NCI-H128 (cell line): Measurements from ENCODE around the gene SAFB2.

ENCODE experiments used
- DNase-seq: peaks from one replicate; lab custom pipeline; 2025; ENCODE audit not compliant: unreplicated experiment; lab: John Stamatoyannopoulos, UW

Gene SAFB2

GRCh38 chr19:5622465-5623396 is at the start of gene SAFB2, which contains the start of gene SAFB:
Gene SAFB2 (minus strand): TSS chr19:5622776. CDS start chr19:5622715, 61 bp downstream.
Gene SAFB (plus strand): TSS chr19:5623083. CDS start chr19:5623206, 123 bp downstream.
- DNase-seq: peak; percentile 99

- no peak for DNase-seq
Observed at GRCh38 chr19:5671600-5671999, 49.0 kb upstream of the SAFB2 start.

- DNase-seq: no peak
Observed at GRCh38 chr19:5669212-5669611, 46.6 kb upstream of the SAFB2 start.

GRCh38 chr19:5667751-5668271 is 45.2 kb upstream of the SAFB2 start:
- no peak for DNase-seq

GRCh38 chr19:5666921-5667610 is 44.5 kb upstream of the SAFB2 start:
- no peak for DNase-seq

GRCh38 chr19:5665781-5666513 is 43.4 kb upstream of the SAFB2 start:
- no peak for DNase-seq

- DNase-seq: no peak
Observed at GRCh38 chr19:5664515-5664914, 41.9 kb upstream of the SAFB2 start.

GRCh38 chr19:5663904-5664303 is 41.3 kb upstream of the SAFB2 start:
- no peak for DNase-seq

- no peak for DNase-seq
Observed at GRCh38 chr19:5661483-5661882, 38.9 kb upstream of the SAFB2 start.

- DNase-seq: no peak
Observed at GRCh38 chr19:5655412-5655811, 32.8 kb upstream of the SAFB2 start.

GRCh38 chr19:5654931-5655330 is 32.4 kb upstream of the SAFB2 start:
- DNase-seq: no peak

- DNase-seq: no peak
Observed at GRCh38 chr19:5652261-5652660, 29.7 kb upstream of the SAFB2 start.

GRCh38 chr19:5651361-5651760 is 28.8 kb upstream of the SAFB2 start:
- no peak for DNase-seq

GRCh38 chr19:5648464-5648863 is 25.9 kb upstream of the SAFB2 start:
- no peak for DNase-seq

GRCh38 chr19:5646703-5647102 is 24.1 kb upstream of the SAFB2 start:
- DNase-seq: no peak

- DNase-seq: peak; percentile 34
Observed at GRCh38 chr19:5645409-5645808, 22.8 kb upstream of the SAFB2 start.

- no peak for DNase-seq
Observed at GRCh38 chr19:5644037-5644436, 21.5 kb upstream of the SAFB2 start.

- no peak for DNase-seq
Observed at GRCh38 chr19:5643060-5643459, 20.5 kb upstream of the SAFB2 start.

- no peak for DNase-seq
Observed at GRCh38 chr19:5642204-5642603, 19.6 kb upstream of the SAFB2 start.

GRCh38 chr19:5641171-5641570 is 18.6 kb upstream of the SAFB2 start:
- no peak for DNase-seq

- no peak for DNase-seq
Observed at GRCh38 chr19:5637971-5638370, 15.4 kb upstream of the SAFB2 start.
